Measurements from ENCODE around the gene SNX7.

SNX7 gene

DNA sequence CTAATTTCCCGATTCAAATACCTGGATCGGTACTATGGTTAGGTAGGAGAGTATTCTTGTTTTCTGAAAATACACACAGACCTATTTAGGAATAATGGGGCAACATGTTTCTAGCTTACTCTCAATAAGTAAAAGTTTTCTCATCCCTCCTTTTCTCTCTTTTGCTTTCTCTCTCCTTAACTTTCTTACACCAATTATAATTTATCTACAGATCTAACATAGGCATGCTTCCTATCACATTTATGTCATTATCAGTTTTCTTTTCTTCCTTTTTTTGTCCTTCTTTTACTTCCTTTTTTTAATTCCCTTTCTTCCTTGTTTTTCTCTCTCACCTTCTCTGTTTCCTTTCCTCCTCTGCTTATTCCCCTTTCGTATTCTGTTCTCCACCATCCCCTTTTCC, 20.3 kb downstream of the SNX7 start:
- TF ChIP-seq TAF1 (IDR thresholded peaks at IDR 0.05; ENCODE audit: low read depth) = no peak
- no peak for TF ChIP-seq YY1 (IDR thresholded peaks at IDR 0.05; ENCODE audit: low read depth)
- no peak for TF ChIP-seq CREB1 (IDR thresholded peaks at IDR 0.05; ENCODE audit: low read depth)
- TF ChIP-seq ZBTB7A (IDR thresholded peaks at IDR 0.05; ENCODE audit: low read depth) = no peak
- TF ChIP-seq, protein P1, sequence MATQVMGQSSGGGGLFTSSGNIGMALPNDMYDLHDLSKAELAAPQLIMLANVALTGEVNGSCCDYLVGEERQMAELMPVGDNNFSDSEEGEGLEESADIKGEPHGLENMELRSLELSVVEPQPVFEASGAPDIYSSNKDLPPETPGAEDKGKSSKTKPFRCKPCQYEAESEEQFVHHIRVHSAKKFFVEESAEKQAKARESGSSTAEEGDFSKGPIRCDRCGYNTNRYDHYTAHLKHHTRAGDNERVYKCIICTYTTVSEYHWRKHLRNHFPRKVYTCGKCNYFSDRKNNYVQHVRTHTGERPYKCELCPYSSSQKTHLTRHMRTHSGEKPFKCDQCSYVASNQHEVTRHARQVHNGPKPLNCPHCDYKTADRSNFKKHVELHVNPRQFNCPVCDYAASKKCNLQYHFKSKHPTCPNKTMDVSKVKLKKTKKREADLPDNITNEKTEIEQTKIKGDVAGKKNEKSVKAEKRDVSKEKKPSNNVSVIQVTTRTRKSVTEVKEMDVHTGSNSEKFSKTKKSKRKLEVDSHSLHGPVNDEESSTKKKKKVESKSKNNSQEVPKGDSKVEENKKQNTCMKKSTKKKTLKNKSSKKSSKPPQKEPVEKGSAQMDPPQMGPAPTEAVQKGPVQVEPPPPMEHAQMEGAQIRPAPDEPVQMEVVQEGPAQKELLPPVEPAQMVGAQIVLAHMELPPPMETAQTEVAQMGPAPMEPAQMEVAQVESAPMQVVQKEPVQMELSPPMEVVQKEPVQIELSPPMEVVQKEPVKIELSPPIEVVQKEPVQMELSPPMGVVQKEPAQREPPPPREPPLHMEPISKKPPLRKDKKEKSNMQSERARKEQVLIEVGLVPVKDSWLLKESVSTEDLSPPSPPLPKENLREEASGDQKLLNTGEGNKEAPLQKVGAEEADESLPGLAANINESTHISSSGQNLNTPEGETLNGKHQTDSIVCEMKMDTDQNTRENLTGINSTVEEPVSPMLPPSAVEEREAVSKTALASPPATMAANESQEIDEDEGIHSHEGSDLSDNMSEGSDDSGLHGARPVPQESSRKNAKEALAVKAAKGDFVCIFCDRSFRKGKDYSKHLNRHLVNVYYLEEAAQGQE (IDR thresholded peaks at IDR 0.05; ENCODE audit: low read depth) = no peak
- no peak for TF ChIP-seq TCF12 (IDR thresholded peaks at IDR 0.05; ENCODE audit: low read depth)
- TF ChIP-seq CEBPB (IDR thresholded peaks at IDR 0.05) = no peak
- TF ChIP-seq RAD21 (IDR thresholded peaks at IDR 0.05; ENCODE audit: low read depth) = no peak
- no peak for TF ChIP-seq EP300 (IDR thresholded peaks at IDR 0.05; ENCODE audit: borderline replicate concordance)
- no peak for TF ChIP-seq TEAD4 (IDR thresholded peaks at IDR 0.05)
- no peak for TF ChIP-seq MAX (IDR thresholded peaks at IDR 0.05)

DNA sequence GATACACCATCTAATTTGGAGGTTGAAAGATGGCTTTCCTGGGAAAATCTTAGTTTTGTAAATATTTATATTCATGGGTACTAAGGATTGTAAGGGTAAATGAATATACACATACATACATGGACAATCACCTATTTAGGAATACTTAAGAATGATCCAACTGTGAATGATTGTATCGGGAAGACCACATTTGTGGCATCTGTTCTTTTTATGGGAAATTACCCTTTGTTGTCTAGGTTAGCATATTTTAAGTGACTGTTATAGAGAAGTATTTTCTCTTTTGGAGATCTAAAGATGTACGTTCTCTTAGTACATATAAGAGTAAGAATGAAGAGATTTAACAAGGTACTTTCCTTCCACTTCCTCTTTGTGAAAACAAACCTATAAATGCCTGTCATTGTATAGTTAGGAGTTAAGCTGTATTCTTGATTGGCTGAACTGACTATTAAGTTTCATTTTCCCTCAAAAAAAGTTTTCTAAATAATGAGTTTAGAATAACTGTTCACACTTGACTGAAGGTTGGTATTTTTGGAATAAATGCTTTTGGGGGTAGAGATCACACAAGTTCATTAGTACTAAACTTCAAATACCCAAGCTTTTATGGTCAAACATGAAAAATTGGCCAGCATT, 26.7 kb downstream of the SNX7 start:
- TF ChIP-seq EP300 (IDR thresholded peaks at IDR 0.05; ENCODE audit: borderline replicate concordance) (no peak), YY1 (IDR thresholded peaks at IDR 0.05; ENCODE audit: low read depth) (no peak)

- TF ChIP-seq NFIC (IDR thresholded peaks at IDR 0.05) (no peak), FOXM1 (IDR thresholded peaks at IDR 0.05; ENCODE audit: borderline replicate concordance, low read depth) (no peak), RAD21 (IDR thresholded peaks at IDR 0.05; ENCODE audit: low read depth) (no peak), EP300 (IDR thresholded peaks at IDR 0.05; ENCODE audit: borderline replicate concordance) (no peak), TCF12 (IDR thresholded peaks at IDR 0.05; ENCODE audit: low read depth) (no peak), TEAD4 (IDR thresholded peaks at IDR 0.05) (no peak), MAX (IDR thresholded peaks at IDR 0.05) (no peak), CREB1 (IDR thresholded peaks at IDR 0.05; ENCODE audit: low read depth) (no peak), ZBTB7A (IDR thresholded peaks at IDR 0.05; ENCODE audit: low read depth) (no peak), TAF1 (IDR thresholded peaks at IDR 0.05; ENCODE audit: low read depth) (no peak), CEBPB (IDR thresholded peaks at IDR 0.05) (no peak), YY1 (IDR thresholded peaks at IDR 0.05; ENCODE audit: low read depth) (no peak), EGR1 (IDR thresholded peaks at IDR 0.05) (no peak)
- TF ChIP-seq, protein P2, sequence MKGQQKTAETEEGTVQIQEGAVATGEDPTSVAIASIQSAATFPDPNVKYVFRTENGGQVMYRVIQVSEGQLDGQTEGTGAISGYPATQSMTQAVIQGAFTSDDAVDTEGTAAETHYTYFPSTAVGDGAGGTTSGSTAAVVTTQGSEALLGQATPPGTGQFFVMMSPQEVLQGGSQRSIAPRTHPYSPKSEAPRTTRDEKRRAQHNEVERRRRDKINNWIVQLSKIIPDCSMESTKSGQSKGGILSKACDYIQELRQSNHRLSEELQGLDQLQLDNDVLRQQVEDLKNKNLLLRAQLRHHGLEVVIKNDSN (IDR thresholded peaks at IDR 0.05) = no peak
- TF ChIP-seq, protein P1 (IDR thresholded peaks at IDR 0.05; ENCODE audit: low read depth) = no peak
These were observed 29.1 kb downstream of the SNX7 start for GRCh38 chr1:98690576-98690975.

DNA sequence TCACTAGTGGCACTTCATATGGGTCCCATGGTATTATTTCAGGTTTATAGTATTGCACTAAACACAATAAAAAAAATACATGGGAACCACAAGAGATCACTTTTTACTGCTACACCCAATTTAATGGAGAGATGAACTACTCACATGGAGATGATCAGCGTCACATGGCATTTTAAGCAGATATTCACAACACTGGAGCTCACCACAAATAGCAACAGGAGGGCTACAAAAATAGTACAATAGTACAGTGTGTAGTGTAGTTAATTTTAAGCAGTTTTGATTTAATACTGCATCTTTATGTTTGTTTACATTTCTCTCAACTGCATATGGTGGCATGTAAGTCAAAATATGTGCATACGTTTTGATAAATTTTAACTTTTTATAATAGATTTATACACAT, 31.0 kb downstream of the SNX7 start:
- no peak for TF ChIP-seq CEBPB (IDR thresholded peaks at IDR 0.05)
- no peak for TF ChIP-seq RAD21 (IDR thresholded peaks at IDR 0.05; ENCODE audit: low read depth)
- no peak for TF ChIP-seq TCF12 (IDR thresholded peaks at IDR 0.05; ENCODE audit: low read depth)

DNA sequence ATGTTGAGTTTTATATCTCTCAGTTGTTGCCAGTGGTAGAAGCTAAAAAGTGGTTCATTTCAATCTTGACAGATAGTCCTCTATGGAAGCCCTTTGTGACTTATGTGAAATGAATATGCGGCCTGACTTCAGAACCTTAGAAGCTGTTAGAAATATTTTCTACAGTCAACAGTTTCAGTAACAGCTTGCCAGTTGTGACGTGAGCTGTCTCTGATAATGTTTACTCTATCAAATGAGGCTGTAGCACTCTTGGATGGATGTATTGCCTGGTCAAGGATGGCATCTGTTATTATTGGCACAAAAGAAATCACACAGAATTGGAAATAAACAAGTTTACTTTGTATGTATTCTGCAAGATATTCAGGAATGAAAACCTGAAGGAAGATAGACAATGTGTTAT, 31.9 kb downstream of the SNX7 start:
- no peak for TF ChIP-seq ZBTB7A (IDR thresholded peaks at IDR 0.05; ENCODE audit: low read depth)
- TF ChIP-seq, protein P1 (IDR thresholded peaks at IDR 0.05; ENCODE audit: low read depth) = no peak
- no peak for TF ChIP-seq RAD21 (IDR thresholded peaks at IDR 0.05; ENCODE audit: low read depth)
- no peak for TF ChIP-seq MAX (IDR thresholded peaks at IDR 0.05)
- no peak for TF ChIP-seq FOXM1 (IDR thresholded peaks at IDR 0.05; ENCODE audit: borderline replicate concordance, low read depth)
- TF ChIP-seq TEAD4 (IDR thresholded peaks at IDR 0.05) = no peak
- TF ChIP-seq TAF1 (IDR thresholded peaks at IDR 0.05; ENCODE audit: low read depth) = no peak
- no peak for TF ChIP-seq EGR1 (IDR thresholded peaks at IDR 0.05)
- TF ChIP-seq CREB1 (IDR thresholded peaks at IDR 0.05; ENCODE audit: low read depth) = no peak
- TF ChIP-seq, protein P2 (IDR thresholded peaks at IDR 0.05) = no peak
- no peak for TF ChIP-seq YY1 (IDR thresholded peaks at IDR 0.05; ENCODE audit: low read depth)
- no peak for TF ChIP-seq CEBPB (IDR thresholded peaks at IDR 0.05)
- TF ChIP-seq EP300 (IDR thresholded peaks at IDR 0.05; ENCODE audit: borderline replicate concordance) = no peak

All from Ishikawa (cell line).